K562 (cell line): ENCODE measurements around the gene RPS6KA4. TPM values are rescaled to one million over a fixed set of nuclear protein-coding genes. Genes with fewer than 3 reads are reported as not detected.

ENCODE experiments used
- CREM ChIP-seq: IDR thresholded peaks from 2 replicates; pipeline ENCODE4 v1.6.1; 2014; ENCODE audit warnings: antibody characterized with exemption, low read depth
- HNRNPH1 ChIP-seq: fragments of 200-400 bp; formaldehyde crosslinking; optimal IDR thresholded peaks from 2 replicates; pipeline ENCODE3; 2017; ENCODE audit warnings: low read depth, mild to moderate bottlenecking, low read length, moderate library complexity
- KHSRP ChIP-seq: fragments of 450-650 bp; IDR thresholded peaks from 2 replicates; pipeline ENCODE4 v1.6.1; 2017
- POLR3A ChIP-seq: IDR thresholded peaks from 2 replicates; pipeline ENCODE4 v1.6.1; 2011; ENCODE audit warnings: borderline replicate concordance, mild to moderate bottlenecking, moderate library complexity; ENCODE audit not compliant: insufficient read length, insufficient read depth; ENCODE audit errors: extremely low read depth
- STAT5A ChIP-seq: IDR thresholded peaks from 2 replicates; pipeline ENCODE4 v1.6.1; 2012; ENCODE audit warnings: low read length, inconsistent platforms, borderline replicate concordance
- XRCC3 ChIP-seq: fragments of 450-650 bp; IDR thresholded peaks from 2 replicates; pipeline ENCODE4 v1.6.1; 2017; ENCODE audit warnings: mild to moderate bottlenecking, moderate library complexity
- ZBTB40 ChIP-seq, 2 experiments: fragments of 450-650 bp in 1 of 2; sonication (generic) in 1 of 2; formaldehyde crosslinking in 1 of 2; IDR thresholded peaks; 2 replicates each; pipeline versions ENCODE4 v1.7.1 to v1.9.0; 2016 to 2022; ENCODE audit warnings: inconsistent platforms in 1 of 2, mild to moderate bottlenecking in 1 of 2, missing genetic modification reagents in 1 of 2
- ZNF740 ChIP-seq, 3 experiments: fragments of 200-800 bp in 1 of 3; sonication (Bioruptor generic) in 1 of 3; sonication (generic) in 1 of 3; formaldehyde crosslinking in 1 of 3; IDR thresholded peaks; 2 replicates each; pipeline versions ENCODE4 v1.6.1 to v1.8.0; 2016 to 2022; ENCODE audit warnings: mild to moderate bottlenecking in 2 of 3, missing compliant biosample characterization in 2 of 3, missing genetic modification characterization in 2 of 3, missing genetic modification reagents in 1 of 3
- polyA plus RNA-seq, 8 experiments: library from polyadenylated mRNA; depleted of rRNA in 4 of 8; stranded (reverse) in 5 of 8; unstranded in 3 of 8; fragments of >200 nt; fragmentation: Nextera tagmentation in 2 of 8; fragmentation: Illumina TruSeq in 1 of 8; extraction: Ambion mirVana in 2 of 8; extraction: Trizol in 1 of 8; gene quantifications; 2 replicates each; pipeline versions ENCODE4 v1.2.1 to v1.2.3, GENCODE V29; 2011 to 2014; ENCODE audit warnings: inconsistent platforms in 1 of 8, missing spikeins in 1 of 8
- total RNA-seq, 7 experiments: library from RNA; depleted of rRNA in 6 of 7; stranded (reverse); fragments of >200 nt in 6 of 7; fragmentation: Illumina TruSeq in 2 of 7; extraction: Trizol in 2 of 7; gene quantifications; 2 replicates each; pipeline versions ENCODE4 v1.2.1 to v1.2.3, GENCODE V29; 2011 to 2021; ENCODE audit warnings: low replicate concordance in 1 of 7
- TF ChIP-seq, protein P1 (sequence below): fragments of 250-450 bp; sonication (Bioruptor Pico); IDR thresholded peaks from 2 replicates; pipeline ENCODE4 v1.4.0; 2020

RPS6KA4 gene
- total and polyA plus RNA-seq, 9 of the 15 experiments (the other 6 are each of a cell fraction or from before 2014, with no cell fraction given): 0.15 to 23.8 (median 9.8) TPM

GRCh38 chr11:64331569-64332371 lies 27.2 kb upstream of the RPS6KA4 start (continued):
- TF ChIP-seq POLR3A (no peak), STAT5A (no peak), XRCC3 (no peak), HNRNPH1 (no peak), KHSRP (peak; percentile 47; the same call in 1 of the 2 replicates), CREM (peak; percentile 69), ZNF740 (CRISPR knock-in tag; IDR thresholded peaks at IDR 0.05) (peak; percentile 46; the same call in 1 of the 2 replicates), ZNF740 (tag; IDR thresholded peaks at IDR 0.05) (no peak; a peak in 1 of 4 replicates), ZBTB40 (IDR thresholded peaks at IDR 0.05) (peak; percentile 67), ZBTB40 (CRISPR knock-in tag; IDR thresholded peaks at IDR 0.05) (no peak)
- TF ChIP-seq, protein P1, sequence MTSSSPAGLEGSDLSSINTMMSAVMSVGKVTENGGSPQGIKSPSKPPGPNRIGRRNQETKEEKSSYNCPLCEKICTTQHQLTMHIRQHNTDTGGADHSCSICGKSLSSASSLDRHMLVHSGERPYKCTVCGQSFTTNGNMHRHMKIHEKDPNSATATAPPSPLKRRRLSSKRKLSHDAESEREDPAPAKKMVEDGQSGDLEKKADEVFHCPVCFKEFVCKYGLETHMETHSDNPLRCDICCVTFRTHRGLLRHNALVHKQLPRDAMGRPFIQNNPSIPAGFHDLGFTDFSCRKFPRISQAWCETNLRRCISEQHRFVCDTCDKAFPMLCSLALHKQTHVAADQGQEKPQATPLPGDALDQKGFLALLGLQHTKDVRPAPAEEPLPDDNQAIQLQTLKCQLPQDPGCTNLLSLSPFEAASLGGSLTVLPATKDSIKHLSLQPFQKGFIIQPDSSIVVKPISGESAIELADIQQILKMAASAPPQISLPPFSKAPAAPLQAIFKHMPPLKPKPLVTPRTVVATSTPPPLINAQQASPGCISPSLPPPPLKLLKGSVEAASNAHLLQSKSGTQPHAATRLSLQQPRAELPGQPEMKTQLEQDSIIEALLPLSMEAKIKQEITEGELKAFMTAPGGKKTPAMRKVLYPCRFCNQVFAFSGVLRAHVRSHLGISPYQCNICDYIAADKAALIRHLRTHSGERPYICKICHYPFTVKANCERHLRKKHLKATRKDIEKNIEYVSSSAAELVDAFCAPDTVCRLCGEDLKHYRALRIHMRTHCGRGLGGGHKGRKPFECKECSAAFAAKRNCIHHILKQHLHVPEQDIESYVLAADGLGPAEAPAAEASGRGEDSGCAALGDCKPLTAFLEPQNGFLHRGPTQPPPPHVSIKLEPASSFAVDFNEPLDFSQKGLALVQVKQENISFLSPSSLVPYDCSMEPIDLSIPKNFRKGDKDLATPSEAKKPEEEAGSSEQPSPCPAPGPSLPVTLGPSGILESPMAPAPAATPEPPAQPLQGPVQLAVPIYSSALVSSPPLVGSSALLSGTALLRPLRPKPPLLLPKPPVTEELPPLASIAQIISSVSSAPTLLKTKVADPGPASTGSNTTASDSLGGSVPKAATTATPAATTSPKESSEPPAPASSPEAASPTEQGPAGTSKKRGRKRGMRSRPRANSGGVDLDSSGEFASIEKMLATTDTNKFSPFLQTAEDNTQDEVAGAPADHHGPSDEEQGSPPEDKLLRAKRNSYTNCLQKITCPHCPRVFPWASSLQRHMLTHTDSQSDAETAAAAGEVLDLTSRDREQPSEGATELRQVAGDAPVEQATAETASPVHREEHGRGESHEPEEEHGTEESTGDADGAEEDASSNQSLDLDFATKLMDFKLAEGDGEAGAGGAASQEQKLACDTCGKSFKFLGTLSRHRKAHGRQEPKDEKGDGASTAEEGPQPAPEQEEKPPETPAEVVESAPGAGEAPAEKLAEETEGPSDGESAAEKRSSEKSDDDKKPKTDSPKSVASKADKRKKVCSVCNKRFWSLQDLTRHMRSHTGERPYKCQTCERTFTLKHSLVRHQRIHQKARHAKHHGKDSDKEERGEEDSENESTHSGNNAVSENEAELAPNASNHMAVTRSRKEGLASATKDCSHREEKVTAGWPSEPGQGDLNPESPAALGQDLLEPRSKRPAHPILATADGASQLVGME: no peak
